GM23248 (cell line): Measurements from ENCODE around the gene RNU6-8. TPM values are rescaled to one million over a fixed set of nuclear protein-coding genes. Genes with fewer than 3 reads are reported as not detected.
A peak's percentile ranks its signal among the peaks of the same experiment; 100 is the strongest.

ENCODE experiments used
- DNase-seq: peaks from one replicate; pipeline ENCODE4 v3.0.0-alpha.2; 2015
- H2AFZ ChIP-seq: fragments of 200-600 bp; sonication (generic); 2 replicates; pipeline ENCODE4 v1.6.1; 2016; ENCODE audit warnings: antibody characterized with exemption
- H3F3A ChIP-seq: fragments of 200-600 bp; sonication (generic); 2 replicates; pipeline ENCODE4 v1.6.1; 2016; ENCODE audit warnings: mild to moderate bottlenecking, antibody characterized with exemption, mixed run types; ENCODE audit not compliant: insufficient read depth
- H3K27ac ChIP-seq: fragments of 200-600 bp; sonication (generic); 2 replicates; pipeline ENCODE4 v1.5.1; 2016; ENCODE audit warnings: mild to moderate bottlenecking
- H3K27me3 ChIP-seq: fragments of 200-600 bp; sonication (generic); replicated peaks from 2 replicates; pipeline ENCODE4 v1.6.1; 2016; ENCODE audit warnings: mild to moderate bottlenecking; ENCODE audit not compliant: insufficient read depth
- H3K36me3 ChIP-seq: fragments of 200-600 bp; sonication (generic); 2 replicates; pipeline ENCODE4 v1.6.1; 2016; ENCODE audit warnings: low read depth, mild to moderate bottlenecking
- H3K4me1 ChIP-seq: fragments of 200-600 bp; sonication (generic); 2 replicates; pipeline ENCODE4 v1.6.1; 2016; ENCODE audit warnings: mild to moderate bottlenecking; ENCODE audit not compliant: insufficient read depth
- H3K4me2 ChIP-seq: fragments of 200-600 bp; sonication (generic); one replicate; pipeline ENCODE4 v1.6.1; 2016; ENCODE audit warnings: mild to moderate bottlenecking; ENCODE audit not compliant: unreplicated experiment
- H3K4me3 ChIP-seq: fragments of 200-600 bp; sonication (generic); 2 replicates; pipeline ENCODE4 v1.5.1; 2016; ENCODE audit warnings: mild to moderate bottlenecking
- H3K79me2 ChIP-seq: fragments of 200-600 bp; sonication (generic); 2 replicates; pipeline ENCODE4 v1.6.1; 2016; ENCODE audit warnings: mild to moderate bottlenecking; ENCODE audit not compliant: insufficient read depth
- H3K9ac ChIP-seq: fragments of 200-600 bp; sonication (generic); 2 replicates; pipeline ENCODE4 v1.6.1; 2016; ENCODE audit warnings: mild to moderate bottlenecking
- H3K9me2 ChIP-seq: fragments of 200-600 bp; sonication (generic); 2 replicates; pipeline ENCODE4 v1.6.1; 2016; ENCODE audit warnings: mixed run types, mild to moderate bottlenecking, moderate library complexity; ENCODE audit not compliant: insufficient read depth
- H3K9me3 ChIP-seq: fragments of 200-600 bp; sonication (generic); one replicate; pipeline ENCODE4 v1.6.1; 2017; ENCODE audit warnings: low read depth
- H4K20me1 ChIP-seq: fragments of 200-600 bp; sonication (generic); 2 replicates; pipeline ENCODE4 v1.6.0; 2016; ENCODE audit not compliant: insufficient read depth
- EZH2 ChIP-seq: fragments of 200-600 bp; sonication (generic); IDR thresholded peaks from 2 replicates; pipeline ENCODE4 v1.6.1; 2018; ENCODE audit warnings: antibody characterized with exemption, mild to moderate bottlenecking; ENCODE audit not compliant: insufficient read depth, poor library complexity, severe bottlenecking
- EZH2phosphoT487 ChIP-seq: fragments of 200-600 bp; sonication (generic); IDR thresholded peaks from 2 replicates; pipeline ENCODE4 v1.6.1; 2018; ENCODE audit warnings: antibody characterized with exemption, moderate library complexity, mild to moderate bottlenecking, low read depth; ENCODE audit not compliant: insufficient read depth
- WGBS, 2 experiments: methylation state at CpG; one replicate each; pipeline ENCODE4 v1.1.6; 2015 to 2017; ENCODE audit warnings: low lambda C conversion rate in 2 of 2, low coverage in 1 of 2; ENCODE audit errors: missing lambda C conversion rate in 2 of 2; 5-methylcytosine and 5-hydroxymethylcytosine counted together
- in situ Hi-C: fragments of 300-500 bp; cut with MboI; formaldehyde crosslinking; loops from 2 replicates; pipeline ENCODE4 v1.15.0; 2020
- polyA plus RNA-seq: library from polyadenylated mRNA; unstranded; fragments of >200 nt; fragmentation: Nextera tagmentation; extraction: Ambion mirVana; gene quantifications from 2 replicates; pipeline ENCODE4 v1.2.1, GENCODE V29; 2016
- total RNA-seq: library from RNA; depleted of rRNA; stranded (reverse); fragments of >200 nt; shearing (Covaris generic); gene quantifications from 2 replicates; pipeline ENCODE4 v1.2.3, GENCODE V29; 2014

RNU6-8 gene
- total and polyA plus RNA-seq, 2 experiments from 2014 or later, result not detected

- WGBS, 2 experiments, result 93 to 95% methylated on average over 1 of the region's 1 CpG
- Histone ChIP-seq H3F3A (peaks cover 15% of the 10 kb centered on the region), H3K9me2 (no peaks in the 10 kb centered on the region), H4K20me1 (no peaks in the 10 kb centered on the region), H3K27ac (no peak overlapping the region), H3K36me3 (no peaks in the 10 kb centered on the region), H2AFZ (peak overlapping the region; percentile 30; the same call in 1 of the 2 replicates), H3K79me2 (no peaks in the 10 kb centered on the region), H3K4me2 (no peak overlapping the region), H3K9me3 (no peaks in the 10 kb centered on the region), H3K4me1 (peaks cover 15% of the 10 kb centered on the region), H3K4me3 (no peak overlapping the region), H3K9ac (no peak overlapping the region), H3K27me3 (no peaks in the 10 kb centered on the region)
- TF ChIP-seq EZH2phosphoT487, result no peak
- TF ChIP-seq EZH2, result no peak
- in situ Hi-C loops, result no loop called here
- no peak for DNase-seq
Measured at GRCh38 chr14:32225378-32225920, 22.4 kb upstream of the RNU6-8 start.

- H3K4me1 ChIP-seq, result peaks cover 9% of the 10 kb centered on the region
- H2AFZ ChIP-seq, result peak overlapping the region; percentile 30; the same call in 1 of the 2 replicates
- in situ Hi-C loops, result no loop called here
- no peaks in the 10 kb centered on the region for H3K27me3 ChIP-seq
- peak; percentile 83 for DNase-seq
- H4K20me1 ChIP-seq, result no peaks in the 10 kb centered on the region
- no peak overlapping the region for H3K4me2 ChIP-seq
- no peaks in the 10 kb centered on the region for H3K9me2 ChIP-seq
- no peak overlapping the region for H3K4me3 ChIP-seq
- no peaks in the 10 kb centered on the region for H3K79me2 ChIP-seq
- H3K27ac ChIP-seq, result no peak overlapping the region
- TF ChIP-seq EZH2 (no peak), EZH2phosphoT487 (no peak)
- no peak overlapping the region for H3K9ac ChIP-seq
- no peaks in the 10 kb centered on the region for H3K36me3 ChIP-seq
- H3F3A ChIP-seq, result peaks cover 9% of the 10 kb centered on the region
- H3K9me3 ChIP-seq, result no peaks in the 10 kb centered on the region
- WGBS, 2 experiments, result 12 to 13% methylated on average over 6 of the region's 6 CpGs
Measured at GRCh38 chr14:32224737-32225377, 21.8 kb upstream of the RNU6-8 start.

GRCh38 chr14:32217301-32217700, 14.2 kb upstream of the RNU6-8 start:
- no peak overlapping the region for H3K4me3 ChIP-seq
- no peak overlapping the region for H3K4me2 ChIP-seq
- H3K27ac ChIP-seq, result no peak overlapping the region
- no peaks in the 10 kb centered on the region for H3K9me2 ChIP-seq
- no peak for TF ChIP-seq EZH2phosphoT487
- no peak for TF ChIP-seq EZH2
- no peaks in the 10 kb centered on the region for H4K20me1 ChIP-seq
- H2AFZ ChIP-seq, result no peak overlapping the region
- H3K9me3 ChIP-seq, result no peaks in the 10 kb centered on the region
- no peaks in the 10 kb centered on the region for H3K4me1 ChIP-seq
- in situ Hi-C loops, result no loop called here
- WGBS, 2 experiments, result 20 to 22% methylated on average over 5 of the region's 5 CpGs
- no peaks in the 10 kb centered on the region for H3F3A ChIP-seq
- no peaks in the 10 kb centered on the region for H3K79me2 ChIP-seq
- H3K36me3 ChIP-seq, result no peaks in the 10 kb centered on the region
- H3K9ac ChIP-seq, result no peak overlapping the region
- DNase-seq, result no peak
- H3K27me3 ChIP-seq, result no peaks in the 10 kb centered on the region

- Histone ChIP-seq H3K27me3 (peaks cover 11% of the 10 kb centered on the region; the same call in 1 of the 2 replicates), H3K4me1 (no peaks in the 10 kb centered on the region), H3K79me2 (no peaks in the 10 kb centered on the region), H3K27ac (no peak overlapping the region), H2AFZ (no peak overlapping the region), H3K9me3 (no peaks in the 10 kb centered on the region), H3K4me2 (no peak overlapping the region), H3K9ac (no peak overlapping the region), H3K4me3 (no peak overlapping the region), H4K20me1 (no peaks in the 10 kb centered on the region), H3F3A (no peaks in the 10 kb centered on the region), H3K9me2 (no peaks in the 10 kb centered on the region), H3K36me3 (no peaks in the 10 kb centered on the region)
- in situ Hi-C loops, result no loop called here
- no peak for DNase-seq
- TF ChIP-seq EZH2phosphoT487 (no peak), EZH2 (no peak)
Measured at GRCh38 chr14:32212833-32213232, 9.8 kb upstream of the RNU6-8 start.
